ENCODE results near the gene CTNND1. TPM values are rescaled to one million over a fixed set of nuclear protein-coding genes. Genes with fewer than 3 reads are reported as not detected.
"Not testable (repeated sequence)": the region's sequence is repeated elsewhere in the genome, so short reads cannot be mapped to it uniquely, and the experiment has no call there.

CTNND1 gene
- total RNA-seq (2014; rRNA removed): 68.5 and 83.3 TPM in 2 replicates
- polyA plus RNA-seq (2012): 53.3 TPM

- DNase-seq (ENCODE audit: low read depth): peak; percentile 97
Measured at GRCh38 chr11:57761301-57762234, at the start of gene CTNND1. CTNND1 (plus strand) TSS chr11:57761802; CDS start chr11:57791479, 29,677 bp downstream.

GRCh38 chr11:57712256-57713150, 49.1 kb upstream of the CTNND1 start, which contains the start of gene TMX2:
TMX2 (plus strand) TSS chr11:57712593; CDS start chr11:57712619, 26 bp downstream.
- DNase-seq (ENCODE audit: low read depth): peak; percentile 99

GRCh38 chr11:57713835-57714234, 47.8 kb upstream of the CTNND1 start:
- DNase-seq (ENCODE audit: low read depth): no peak

- not testable (repeated sequence) for DNase-seq (ENCODE audit: low read depth)
Measured at GRCh38 chr11:57716726-57717125, 44.9 kb upstream of the CTNND1 start.

- no peak for DNase-seq (ENCODE audit: low read depth)
Measured at GRCh38 chr11:57727185-57727584, 34.4 kb upstream of the CTNND1 start.

GRCh38 chr11:57728829-57729228, 32.8 kb upstream of the CTNND1 start:
- DNase-seq (ENCODE audit: low read depth): no peak

GRCh38 chr11:57729479-57729878, 32.1 kb upstream of the CTNND1 start:
- no peak for DNase-seq (ENCODE audit: low read depth)

- no peak for DNase-seq (ENCODE audit: low read depth)
Measured at GRCh38 chr11:57732661-57733060, 28.9 kb upstream of the CTNND1 start.

- DNase-seq (ENCODE audit: low read depth): no peak
Measured at GRCh38 chr11:57735619-57736298, 25.8 kb upstream of the CTNND1 start.

GRCh38 chr11:57741132-57742086, 20.2 kb upstream of the CTNND1 start, which contains the start of gene SELENOH:
SELENOH (plus strand) TSS chr11:57741491; CDS start chr11:57741596, 105 bp downstream.
- peak; percentile 96 for DNase-seq (ENCODE audit: low read depth)

GRCh38 chr11:57742087-57742452, 19.5 kb upstream of the CTNND1 start:
- no peak for DNase-seq (ENCODE audit: low read depth)

- DNase-seq (ENCODE audit: low read depth): no peak
Measured at GRCh38 chr11:57744357-57744756, 17.2 kb upstream of the CTNND1 start.

- DNase-seq (ENCODE audit: low read depth): no peak
Measured at GRCh38 chr11:57745206-57745605, 16.4 kb upstream of the CTNND1 start.

- no peak for DNase-seq (ENCODE audit: low read depth)
Measured at GRCh38 chr11:57746920-57747319, 14.7 kb upstream of the CTNND1 start.

- DNase-seq (ENCODE audit: low read depth): no peak
Measured at GRCh38 chr11:57751176-57751575, 10.4 kb upstream of the CTNND1 start.

- peak; percentile 42 for DNase-seq (ENCODE audit: low read depth)
Measured at GRCh38 chr11:57751676-57752253, 9.8 kb upstream of the CTNND1 start, which contains the start of gene BTBD18. BTBD18 (minus strand) TSS chr11:57751819; CDS start chr11:57751188, 631 bp downstream.

- no peak for DNase-seq (ENCODE audit: low read depth)
Measured at GRCh38 chr11:57752954-57753353, 8.6 kb upstream of the CTNND1 start.

- no peak for DNase-seq (ENCODE audit: low read depth)
Measured at GRCh38 chr11:57758174-57758573, 3.4 kb upstream of the CTNND1 start.

- DNase-seq (ENCODE audit: low read depth): no peak
Measured at GRCh38 chr11:57762235-57762861, 746 bp downstream of the CTNND1 start.

Measured in LHCN-M2 (cell line).